EL (cell line): ENCODE data around the gene TSBP1.
"Not testable (repeated sequence)": the region's sequence is repeated elsewhere in the genome, so short reads cannot be mapped to it uniquely, and the experiment has no call there.

Experiments used
- DNase-seq: peaks from one replicate; pipeline ENCODE4 v3.0.0-alpha.2; 2016

TSBP1 gene

DNA sequence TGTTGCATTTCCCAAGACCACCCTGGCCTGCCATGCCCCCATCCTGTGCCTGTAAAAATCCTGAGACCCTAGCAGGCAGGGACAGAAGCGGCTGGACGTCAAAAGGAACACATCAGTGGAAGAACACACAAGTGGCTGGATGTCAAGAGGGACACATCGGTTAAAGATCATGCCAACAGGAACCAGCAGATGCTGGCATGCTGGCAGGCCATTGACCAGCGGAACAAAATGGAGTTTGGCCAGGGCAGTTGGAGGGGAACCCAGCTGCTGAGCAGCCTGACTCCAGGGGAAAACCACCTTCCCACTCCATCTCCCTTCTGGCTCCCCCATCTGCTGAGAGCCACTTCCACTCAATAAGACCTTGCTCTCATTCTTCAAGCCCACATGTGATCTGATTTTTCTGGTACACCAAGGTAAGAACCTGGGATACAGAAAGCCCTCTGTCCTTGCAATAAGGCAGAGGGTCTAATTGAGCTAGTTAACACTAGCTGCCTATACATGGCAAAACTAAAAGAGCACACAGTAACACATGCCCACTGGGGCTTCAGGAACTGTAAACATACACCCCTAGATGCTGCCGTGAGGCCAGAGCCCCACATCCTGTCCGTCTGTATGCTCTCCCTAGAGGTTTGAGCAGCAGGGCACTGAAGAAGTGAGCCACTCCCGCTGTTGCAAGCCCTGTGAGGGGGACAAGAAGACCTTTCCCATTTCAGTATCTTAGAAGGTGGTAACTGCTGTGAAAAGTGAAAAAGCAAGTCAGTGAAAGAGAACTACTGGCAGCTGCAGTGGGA is 4.2 kb upstream of the TSBP1 start:
- no peak for DNase-seq

DNA sequence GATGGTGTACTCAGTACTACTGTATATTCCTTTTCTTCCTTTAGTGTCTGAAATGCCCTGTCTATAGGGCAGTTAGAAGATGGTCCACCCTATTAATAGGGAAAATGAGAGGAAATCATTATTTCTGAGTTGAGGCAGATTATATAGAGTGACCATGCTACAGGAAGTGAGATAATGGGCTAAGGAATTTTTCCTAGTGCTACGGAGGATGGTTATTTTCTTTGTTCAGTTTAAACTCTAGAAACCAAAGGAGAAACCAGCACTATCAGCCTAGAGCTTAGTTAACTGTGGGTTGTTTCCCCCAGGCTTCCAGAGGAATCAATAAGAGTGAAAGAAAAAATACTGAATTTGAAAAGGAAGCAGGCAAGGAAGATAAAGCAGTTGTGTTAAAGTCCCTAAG is 474 bp downstream of the TSBP1 start:
- DNase-seq = peak; percentile 30

DNA sequence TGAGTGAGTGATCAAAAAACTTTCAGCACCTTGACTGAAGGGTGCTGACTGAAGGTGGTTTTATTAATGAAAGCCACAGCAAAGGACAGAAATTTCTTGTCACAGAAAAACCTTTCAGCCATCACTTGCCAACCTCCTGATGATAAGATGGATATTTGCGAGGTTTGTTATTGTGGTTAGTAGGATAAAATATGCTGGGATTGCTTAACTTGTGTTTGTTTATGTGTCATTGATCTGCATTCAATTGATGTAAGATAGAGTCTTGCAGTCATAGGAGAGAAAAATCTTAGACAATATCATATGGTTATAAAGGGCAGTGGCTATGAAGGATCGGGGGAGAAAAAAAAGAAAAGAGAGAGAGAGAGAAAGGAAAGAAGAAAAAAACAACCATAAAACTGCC is 1.2 kb downstream of the TSBP1 start:
- DNase-seq = peak; percentile 24

DNA sequence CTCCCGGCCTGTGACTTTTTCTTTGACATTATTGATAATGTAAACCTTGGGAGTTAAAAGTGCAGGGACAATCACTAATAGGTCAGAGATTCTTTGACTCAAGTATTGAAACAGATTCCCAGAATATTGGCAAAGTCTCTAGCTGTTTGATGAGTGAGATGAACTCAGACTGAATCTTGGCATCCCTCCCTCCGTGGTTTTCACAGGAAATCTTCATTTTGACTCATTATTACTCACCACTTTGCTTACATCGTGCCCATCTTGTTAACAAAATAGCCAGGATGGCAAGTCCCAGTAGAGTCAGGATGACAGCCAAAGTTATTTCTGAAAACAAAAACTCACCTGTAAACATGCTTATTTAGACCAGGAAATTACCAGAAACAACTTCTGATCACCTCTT is 2.0 kb downstream of the TSBP1 start:
- peak; percentile 89 for DNase-seq

DNA sequence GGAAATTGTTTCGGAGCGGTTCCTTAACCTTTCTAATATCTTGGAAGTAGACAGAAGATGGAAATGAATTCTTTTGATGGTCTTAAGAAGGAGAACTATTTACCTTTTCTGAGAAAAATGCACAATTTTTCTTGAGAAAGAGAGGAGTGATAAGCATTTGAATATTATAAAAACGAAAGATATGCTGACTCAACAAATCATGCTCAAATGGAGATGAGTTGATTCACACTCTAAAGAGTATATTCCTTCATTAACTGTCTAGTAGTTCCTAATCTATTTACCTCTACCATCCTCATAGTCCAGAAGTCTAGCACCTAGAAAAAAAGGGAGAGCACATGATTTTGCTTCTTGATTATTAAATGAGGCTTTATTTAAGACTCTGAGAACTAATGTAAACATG is 4.1 kb downstream of the TSBP1 start:
- no peak for DNase-seq

DNA sequence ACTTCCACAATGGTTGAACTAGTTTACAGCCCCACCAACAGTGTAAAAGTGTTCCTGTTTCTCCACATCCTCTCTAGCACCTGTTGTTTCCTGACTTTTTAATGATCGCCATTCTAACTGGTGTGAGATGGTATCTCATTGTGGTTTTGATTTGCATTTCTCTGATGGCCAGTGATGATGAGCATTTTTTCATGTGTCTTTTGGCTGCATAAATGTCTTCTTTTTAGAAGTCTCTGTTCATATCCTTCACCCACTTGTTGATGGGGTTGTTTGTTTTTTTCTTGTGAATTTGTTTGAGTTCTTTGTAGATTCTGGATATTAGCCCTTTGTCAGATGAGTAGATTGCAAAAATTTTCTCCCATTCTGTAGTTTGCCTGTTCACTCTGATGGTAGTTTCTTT is 12.5 kb downstream of the TSBP1 start:
- not testable (repeated sequence) for DNase-seq

DNA sequence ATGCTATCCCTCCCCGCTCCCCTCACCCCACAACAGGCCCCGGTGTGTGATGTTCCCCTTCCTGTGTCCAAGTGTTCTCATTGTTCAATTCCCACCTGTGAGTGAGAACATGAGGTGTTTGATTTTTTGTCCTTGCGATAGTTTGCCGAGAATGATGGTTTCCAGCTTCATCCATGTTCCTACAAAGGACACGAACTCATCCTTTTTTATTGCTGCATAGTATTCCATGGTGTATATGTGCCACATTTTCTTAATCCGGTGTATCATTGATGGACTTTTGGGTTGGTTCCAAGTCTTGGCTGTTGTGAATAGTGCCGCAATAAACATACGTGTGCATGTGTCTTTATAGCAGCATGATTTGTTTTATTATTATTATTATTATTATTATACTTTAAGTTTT is 13.2 kb downstream of the TSBP1 start:
- DNase-seq = not testable (repeated sequence)

DNA sequence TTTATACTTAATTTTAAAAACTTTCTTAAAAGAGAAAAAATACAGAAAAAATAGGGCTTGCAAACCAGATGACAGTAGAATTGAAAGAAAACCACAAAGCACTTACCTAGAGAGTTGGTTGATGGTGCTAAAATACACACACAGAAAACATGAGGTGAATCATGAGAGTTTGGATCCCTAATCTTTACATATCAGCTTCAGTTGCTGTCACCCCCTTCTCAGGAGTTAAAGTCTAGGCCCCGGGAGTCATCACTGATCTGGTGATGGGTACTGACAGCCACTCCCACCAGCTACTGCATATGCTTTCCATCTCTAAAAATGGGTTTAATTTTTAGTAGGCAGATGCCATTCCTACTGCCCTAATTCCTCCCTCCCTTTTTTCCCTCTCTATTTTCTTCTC is 16.7 kb downstream of the TSBP1 start:
- DNase-seq = no peak

DNA sequence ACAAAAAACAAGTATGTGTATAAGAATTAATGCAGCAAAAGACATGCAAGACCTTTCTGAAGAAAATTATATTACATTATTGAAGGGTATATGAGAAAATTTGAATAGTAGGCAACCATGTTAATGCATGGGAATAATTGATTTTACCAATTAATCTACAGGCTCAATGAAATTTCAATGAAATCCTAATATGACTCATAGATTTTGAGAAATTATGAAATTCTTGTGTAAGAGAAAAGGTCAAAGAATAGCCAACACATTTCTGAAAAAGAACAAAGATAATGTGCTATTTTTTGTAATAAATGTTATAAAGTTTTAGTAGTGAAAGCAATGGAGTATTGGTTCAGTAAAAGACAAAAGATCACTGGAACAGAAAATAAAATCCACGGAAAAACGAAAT is 18.4 kb downstream of the TSBP1 start:
- DNase-seq = no peak

DNA sequence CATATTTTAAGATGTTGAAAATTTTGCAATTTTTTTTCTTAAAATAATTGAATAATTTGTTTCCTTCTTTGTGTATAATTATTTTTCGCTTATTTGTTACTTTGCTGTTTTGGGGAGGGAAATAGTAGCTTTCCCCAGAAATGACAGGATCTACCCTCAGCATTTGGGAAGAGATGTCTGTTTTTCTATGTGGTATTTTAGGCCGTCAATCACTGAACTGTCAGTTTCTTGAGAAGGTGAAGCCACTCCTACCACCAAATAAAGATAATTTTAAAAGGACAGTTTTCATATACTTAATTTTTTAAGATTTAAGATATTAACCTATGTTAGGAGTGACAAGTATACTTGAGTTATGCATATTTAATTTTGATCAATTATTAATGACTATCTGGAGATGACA is 31.5 kb downstream of the TSBP1 start:
- DNase-seq = no peak

DNA sequence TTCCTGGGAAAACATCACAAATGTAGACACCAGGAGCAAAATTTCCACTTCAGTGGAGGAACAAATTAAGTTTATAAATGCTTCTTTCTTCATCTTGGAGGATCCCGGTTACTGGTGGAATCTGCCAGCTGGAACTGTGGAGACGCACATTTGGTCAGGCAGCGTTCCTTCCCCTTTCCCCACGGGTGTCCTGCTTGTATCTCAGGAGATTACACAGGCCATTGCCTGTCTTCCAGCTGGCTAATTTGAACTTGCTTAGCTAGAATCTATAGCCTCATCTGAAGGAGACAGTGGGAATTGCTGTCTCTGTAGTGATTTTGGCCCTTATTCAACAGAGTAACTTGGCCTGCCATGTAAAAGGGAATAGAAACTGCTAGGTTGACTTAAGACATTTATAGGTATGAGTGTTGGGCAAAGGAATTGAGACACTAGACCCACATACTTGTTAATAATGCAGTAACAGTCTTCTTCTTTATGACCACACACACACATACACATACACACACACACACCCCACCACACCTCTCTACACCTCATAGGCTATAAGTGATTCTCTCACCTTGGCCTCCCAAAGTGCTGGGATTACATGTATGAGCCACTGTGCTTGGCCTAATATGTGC is 34.4 kb downstream of the TSBP1 start:
- no peak for DNase-seq

DNA sequence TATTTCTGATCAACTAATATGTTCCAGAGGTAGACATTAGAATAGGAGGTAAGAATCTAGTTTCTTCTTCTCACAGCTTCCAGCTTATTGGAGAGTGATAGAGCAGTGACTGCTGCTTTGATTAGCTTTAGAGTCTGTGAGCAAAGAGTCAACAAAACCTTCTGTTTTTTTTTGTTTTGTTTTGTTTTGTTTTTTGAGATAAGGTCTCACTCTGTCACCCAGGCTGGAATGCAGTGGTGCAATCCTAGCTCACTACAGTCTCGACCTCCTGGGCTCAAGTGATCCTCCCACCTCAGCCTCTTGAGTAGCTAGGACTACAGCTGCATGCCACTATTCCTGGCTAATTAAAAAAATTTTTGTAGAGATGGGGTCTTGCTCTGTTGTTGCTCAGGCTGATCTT is 39.3 kb downstream of the TSBP1 start:
- no peak for DNase-seq

DNA sequence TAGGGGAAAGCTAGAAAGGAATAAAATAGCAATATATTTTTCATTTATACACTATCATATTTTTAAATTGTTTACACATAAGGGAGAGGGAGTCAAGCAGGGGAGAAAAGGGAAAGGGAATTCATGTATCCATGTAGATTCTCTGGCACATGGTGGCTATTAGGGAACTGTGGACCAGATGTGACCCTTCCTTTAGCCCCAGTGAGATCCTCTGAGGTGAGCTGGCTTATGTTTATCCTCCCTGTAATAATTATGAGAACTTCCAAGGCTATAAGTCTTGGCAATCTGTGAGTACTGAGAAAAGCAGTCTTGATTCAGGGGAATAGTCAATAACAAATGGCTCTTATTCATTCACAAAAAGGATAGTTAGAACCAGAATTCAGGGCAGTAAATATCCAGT is 42.6 kb downstream of the TSBP1 start:
- no peak for DNase-seq

DNA sequence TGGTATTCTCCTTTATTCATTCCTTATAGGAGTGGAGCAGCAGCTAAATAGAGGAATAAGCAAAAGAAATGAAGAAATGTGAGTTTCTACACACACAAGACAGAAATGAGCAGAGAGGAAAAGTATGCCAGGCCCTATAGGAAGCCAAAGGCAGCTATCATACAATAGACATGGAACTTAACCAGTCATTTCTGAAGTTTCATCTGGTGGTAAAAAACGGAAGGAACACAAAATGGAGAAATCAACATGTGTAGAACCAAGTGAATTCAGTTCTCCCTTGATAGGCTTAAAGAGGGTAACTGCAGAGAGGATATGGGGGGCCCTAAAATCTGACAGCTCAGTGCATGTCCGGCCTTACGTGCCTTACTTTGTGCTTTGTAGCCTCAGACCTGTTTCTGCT is 44.6 kb downstream of the TSBP1 start:
- DNase-seq = no peak

DNA sequence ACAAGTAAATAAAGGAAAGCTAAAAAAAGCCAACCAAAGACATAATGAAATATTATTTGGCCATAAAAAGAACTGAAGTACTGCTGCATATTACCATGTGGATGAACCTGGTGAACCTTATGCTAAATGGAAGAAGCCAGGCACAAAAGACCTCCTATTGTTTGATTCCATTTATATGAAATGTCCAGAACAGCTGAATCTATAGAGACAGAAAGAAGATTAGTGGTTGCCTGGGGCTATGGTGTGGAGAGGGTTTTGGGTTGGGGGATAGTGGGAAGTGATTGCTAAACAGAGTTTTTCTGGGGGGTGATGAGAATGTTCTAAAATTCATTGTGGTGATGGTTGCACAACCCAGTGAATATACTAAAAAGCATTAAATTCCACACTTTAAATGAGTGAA is 53.2 kb downstream of the TSBP1 start:
- no peak for DNase-seq

DNA sequence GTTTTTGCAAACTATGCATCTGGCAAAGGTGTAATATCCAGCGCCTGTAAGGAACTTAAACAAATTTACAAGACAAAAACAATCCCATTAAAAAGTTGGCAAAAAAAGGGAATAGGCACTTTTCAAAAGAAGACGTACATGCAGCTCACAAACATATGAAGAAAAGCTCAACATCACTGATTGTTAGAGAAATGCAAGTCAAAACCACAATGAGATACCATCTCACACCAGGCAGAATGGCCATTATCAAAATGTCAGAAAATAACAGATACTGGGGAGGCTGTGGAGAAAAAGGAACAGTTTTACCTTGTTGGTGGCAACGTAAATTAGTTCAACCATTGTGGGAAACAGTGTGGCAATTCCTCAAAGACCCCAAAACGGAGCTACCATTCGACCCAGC is 54.2 kb downstream of the TSBP1 start:
- DNase-seq = no peak

DNA sequence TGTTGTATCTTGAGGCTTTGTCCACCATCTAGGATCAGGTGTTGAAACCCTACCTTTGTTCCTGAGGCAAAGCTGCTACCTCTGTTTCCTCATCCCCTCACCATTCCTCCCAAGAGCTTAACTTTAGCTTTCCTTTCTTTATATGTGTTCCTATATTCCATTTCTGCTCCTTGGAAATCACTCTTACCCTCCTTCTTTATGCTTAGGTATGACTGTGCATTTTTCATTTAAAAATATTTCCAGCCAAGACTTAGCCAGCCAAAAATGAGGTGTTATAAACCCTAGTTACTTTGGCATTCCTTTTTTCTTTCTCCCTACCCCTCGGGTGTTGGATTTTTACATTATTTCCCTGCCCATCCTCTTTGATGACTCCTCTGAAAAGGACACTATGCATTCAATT is 57.7 kb downstream of the TSBP1 start:
- no peak for DNase-seq

DNA sequence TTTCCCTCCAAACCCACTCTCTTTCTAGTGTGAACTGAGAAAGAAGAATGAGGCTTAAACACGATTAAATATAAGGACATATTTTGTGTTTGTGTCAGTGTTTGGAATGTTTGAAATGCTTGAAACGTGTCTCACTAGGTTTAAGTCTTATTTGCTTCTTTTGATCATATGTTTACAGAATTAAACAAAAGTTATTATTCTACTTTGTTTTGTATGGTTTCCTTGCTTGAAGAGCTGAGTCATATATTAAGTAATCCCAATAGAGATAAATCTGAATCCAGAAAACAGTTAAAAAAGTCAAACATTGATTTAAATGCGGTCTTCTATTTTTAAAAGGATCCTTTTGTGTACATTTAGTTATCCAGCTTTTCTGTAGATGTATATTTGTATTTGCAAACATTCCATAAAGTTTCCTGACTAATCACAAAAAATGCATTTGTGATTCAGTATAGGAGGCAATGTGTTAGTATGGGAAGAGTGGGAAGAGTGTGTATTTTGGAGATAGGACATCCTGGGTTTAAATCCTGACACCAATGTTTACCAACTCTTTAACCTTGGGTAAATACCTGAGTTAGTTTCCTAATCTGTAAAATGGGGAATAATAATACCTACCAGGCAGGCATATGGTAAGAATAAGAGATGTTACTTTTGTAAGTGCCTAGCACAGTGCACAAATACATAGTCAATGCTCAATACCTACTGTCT is 72.9 kb downstream of the TSBP1 start:
- DNase-seq = peak; percentile 49

DNA sequence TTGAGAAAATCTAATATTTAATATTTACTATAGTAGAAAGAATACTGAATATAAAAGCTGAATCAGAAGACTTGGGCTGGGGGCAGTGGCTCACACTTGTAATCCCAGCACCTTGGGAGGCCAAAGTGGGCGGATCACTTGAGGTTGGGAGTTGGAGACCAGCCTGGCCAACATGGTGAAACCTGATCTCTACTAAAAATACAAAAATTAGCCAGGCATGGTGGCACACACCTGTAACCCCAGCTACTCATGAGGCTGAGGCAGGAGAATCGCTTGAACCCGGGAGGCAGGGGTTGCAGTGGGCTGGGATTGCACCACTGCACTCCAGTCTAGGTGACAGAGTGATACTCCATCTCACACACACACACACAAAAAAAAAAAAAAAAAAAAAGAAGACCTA is 76.7 kb downstream of the TSBP1 start:
- not testable (repeated sequence) for DNase-seq

DNA sequence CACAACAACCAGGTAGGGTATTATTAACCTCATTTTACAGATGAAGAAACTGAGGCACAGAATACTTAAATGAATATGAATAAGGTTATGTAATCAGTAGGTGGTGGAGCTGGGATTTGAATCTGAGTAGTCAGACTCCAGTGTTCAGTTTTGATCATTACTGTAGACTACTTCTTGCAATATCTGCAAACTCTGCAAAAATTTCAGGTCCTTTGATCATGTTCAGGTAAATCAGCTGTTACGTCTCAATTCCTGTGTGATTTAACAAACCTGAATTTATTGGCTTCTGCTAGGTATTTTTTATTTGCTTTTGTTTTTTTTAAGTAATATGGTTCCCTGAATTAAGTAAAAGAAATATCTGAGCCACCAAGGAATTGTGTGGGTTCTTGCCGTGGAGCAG is 77.1 kb downstream of the TSBP1 start:
- no peak for DNase-seq

DNA sequence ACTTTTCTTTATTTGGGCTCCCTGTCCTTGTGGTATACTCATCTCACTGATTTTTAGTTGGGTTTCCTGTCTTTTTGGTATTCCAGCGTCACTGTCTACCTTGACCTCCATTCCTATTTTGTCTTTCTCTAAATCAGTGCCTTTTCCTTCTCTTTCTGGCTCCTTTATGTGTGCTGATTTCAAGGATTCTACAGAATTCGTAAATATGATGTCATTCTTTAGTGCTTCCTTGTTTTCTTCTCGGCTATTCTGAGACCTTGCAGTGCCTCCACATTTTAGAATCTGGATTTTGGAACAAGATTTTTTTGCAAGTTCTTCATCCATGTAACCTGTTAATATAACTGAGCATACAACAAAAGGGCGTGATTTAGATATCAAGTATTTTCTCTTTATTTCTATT is 78.0 kb downstream of the TSBP1 start:
- no peak for DNase-seq

DNA sequence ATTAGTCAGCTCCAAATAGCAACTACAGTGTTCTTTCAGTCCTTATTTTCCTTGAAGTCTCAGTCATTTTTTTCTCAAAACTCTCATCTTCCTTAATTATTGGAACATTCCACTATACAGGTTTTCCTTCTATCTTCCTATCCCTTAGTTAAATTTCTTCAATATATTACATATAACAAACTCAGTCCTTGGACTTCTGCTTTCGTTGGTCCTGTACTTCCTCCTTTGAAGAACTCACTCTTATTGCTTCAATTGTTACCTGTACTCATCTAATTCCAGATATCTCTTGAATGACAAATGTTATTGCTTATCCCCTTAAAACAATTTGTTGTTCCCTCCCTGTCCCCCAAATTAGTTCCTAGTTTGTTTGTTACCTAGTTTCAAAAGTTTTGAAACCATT is 80.2 kb downstream of the TSBP1 start:
- no peak for DNase-seq

DNA sequence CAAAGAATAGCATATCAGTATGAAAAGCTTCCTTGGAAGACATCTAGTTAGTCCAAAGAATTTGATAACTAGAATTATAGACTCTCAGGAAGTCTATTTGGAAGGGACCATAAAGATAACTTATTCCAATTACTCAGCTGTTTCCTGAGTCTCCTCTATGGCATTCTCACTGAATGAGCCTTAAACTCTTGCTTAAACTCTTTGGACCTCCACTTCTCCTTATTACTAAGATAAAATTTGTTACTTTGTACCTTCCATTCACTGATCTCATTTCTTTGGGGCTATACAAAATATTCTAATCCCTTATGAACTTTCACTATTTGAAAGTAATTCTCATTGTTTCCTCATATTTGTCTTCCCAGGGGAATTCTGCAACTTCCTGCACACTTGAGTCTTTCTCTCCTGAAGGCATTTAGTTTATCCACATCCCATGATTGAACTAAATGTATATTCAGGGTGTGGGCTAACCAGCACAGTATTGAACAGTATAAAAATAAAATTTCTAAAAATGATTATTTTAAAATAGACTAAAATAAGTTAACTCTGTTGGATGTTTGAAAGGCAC is 80.7 kb downstream of the TSBP1 start:
- no peak for DNase-seq

DNA sequence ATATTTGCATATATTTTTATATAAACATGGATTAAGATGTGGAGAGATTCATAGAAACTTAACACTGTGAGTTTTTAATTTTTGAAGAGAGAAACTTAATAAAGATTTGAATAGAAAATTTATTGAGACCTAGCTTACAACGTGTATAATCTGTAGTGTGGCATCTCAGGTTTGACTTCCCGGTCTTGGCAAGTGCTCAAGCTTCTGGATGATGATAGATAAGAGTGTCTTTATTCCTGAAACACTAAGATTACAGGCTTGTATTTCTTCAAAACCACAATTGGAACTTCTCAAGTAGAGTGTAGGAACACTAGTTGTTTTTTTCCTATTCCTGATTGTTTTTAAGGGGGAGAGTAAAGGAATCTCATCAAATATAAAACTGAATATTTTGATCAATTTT is 83.3 kb downstream of the TSBP1 start:
- no peak for DNase-seq
